K562 (cell line): ENCODE results near the gene FRMD4A. TPM values are rescaled to one million over a fixed set of nuclear protein-coding genes. Genes with fewer than 3 reads are reported as not detected.
A peak's percentile ranks its signal among the peaks of the same experiment; 100 is the strongest.

ENCODE experiments used
- BCL6 ChIP-seq: fragments of 250-450 bp; sonication (Bioruptor Pico); IDR thresholded peaks from 2 replicates; pipeline ENCODE4 v1.4.0; 2020
- CC2D1A ChIP-seq: fragments of 450-650 bp; IDR thresholded peaks from 2 replicates; pipeline ENCODE4 v1.6.1; 2017; ENCODE audit warnings: mild to moderate bottlenecking
- FUS ChIP-seq: fragments of 200-400 bp; formaldehyde crosslinking; optimal IDR thresholded peaks from 2 replicates; pipeline ENCODE3; 2017; ENCODE audit warnings: low read depth, low read length
- ID3 ChIP-seq, 2 experiments: fragments of 250-450 bp in 1 of 2; fragments of 450-650 bp in 1 of 2; sonication (Bioruptor Pico) in 1 of 2; IDR thresholded peaks; 2 replicates each; pipeline versions ENCODE4 v1.6.1 to v1.8.0; 2016 to 2021; ENCODE audit warnings: mild to moderate bottlenecking in 2 of 2, moderate library complexity in 2 of 2, missing compliant biosample characterization in 1 of 2, missing genetic modification characterization in 1 of 2
- KLF16 ChIP-seq: IDR thresholded peaks from 2 replicates; pipeline ENCODE4 v1.6.1; 2016; ENCODE audit warnings: antibody characterized with exemption
- NR0B1 ChIP-seq: fragments of 450-650 bp; IDR thresholded peaks from one replicate; pipeline ENCODE4 v1.6.1; 2018; ENCODE audit warnings: mild to moderate bottlenecking, moderate library complexity; ENCODE audit not compliant: partially characterized antibody
- POLR2G ChIP-seq: fragments of 200-400 bp; formaldehyde crosslinking; IDR thresholded peaks from 2 replicates; pipeline ENCODE4 v1.6.1; 2017; ENCODE audit warnings: low read depth, mild to moderate bottlenecking, antibody characterized with exemption, low read length, moderate library complexity
- RFX1 ChIP-seq: fragments of 450-650 bp; IDR thresholded peaks from 2 replicates; pipeline ENCODE4 v1.6.1; 2016; ENCODE audit warnings: mild to moderate bottlenecking, moderate library complexity
- SMAD2 ChIP-seq: fragments of 150-350 bp; IDR thresholded peaks from 2 replicates; pipeline ENCODE4 v1.6.1; 2014; ENCODE audit warnings: low read depth, mild to moderate bottlenecking, low read length
- SRF ChIP-seq, 2 experiments: fragments of 250-450, 450-650 bp in 1 of 2; sonication (Bioruptor Pico) in 1 of 2; sonication (generic) in 1 of 2; formaldehyde crosslinking; IDR thresholded peaks; 2 replicates each; pipeline versions ENCODE4 v1.5.0 to v1.5.1; 2020 to 2022; ENCODE audit warnings: mild to moderate bottlenecking in 1 of 2, missing genetic modification reagents in 1 of 2
- TBP ChIP-seq: optimal IDR thresholded peaks from 2 replicates; pipeline ENCODE3; 2011; ENCODE audit warnings: low read depth, low read length, improper control_type of control experiment
- polyA plus RNA-seq, 8 experiments: library from polyadenylated mRNA; depleted of rRNA in 4 of 8; stranded (reverse) in 5 of 8; unstranded in 3 of 8; fragments of >200 nt; fragmentation: Nextera tagmentation in 2 of 8; fragmentation: Illumina TruSeq in 1 of 8; extraction: Ambion mirVana in 2 of 8; extraction: Trizol in 1 of 8; gene quantifications; 2 replicates each; pipeline versions ENCODE4 v1.2.1 to v1.2.3, GENCODE V29; 2011 to 2014; ENCODE audit warnings: inconsistent platforms in 1 of 8, missing spikeins in 1 of 8
- total RNA-seq, 7 experiments: library from RNA; depleted of rRNA in 6 of 7; stranded (reverse); fragments of >200 nt in 6 of 7; fragmentation: Illumina TruSeq in 2 of 7; extraction: Trizol in 2 of 7; gene quantifications; 2 replicates each; pipeline versions ENCODE4 v1.2.1 to v1.2.3, GENCODE V29; 2011 to 2021; ENCODE audit warnings: low replicate concordance in 1 of 7
- TF ChIP-seq, protein P1 (sequence below): IDR thresholded peaks from 2 replicates; pipeline ENCODE4 v1.6.1; 2012; ENCODE audit warnings: low read depth, low read length, improper control_type of control experiment, borderline replicate concordance
- TF ChIP-seq, protein P2 (sequence below), 3 experiments: IDR thresholded peaks in 2 of 3; conservative IDR thresholded peaks in 1 of 3; 2 replicates each; pipeline ENCODE4 v1.5.1; 2011 to 2012; ENCODE audit warnings: low read length in 3 of 3, mild to moderate bottlenecking in 3 of 3, control low read depth in 2 of 3, improper control_type of control experiment in 1 of 3, inconsistent platforms in 1 of 3, low read depth in 1 of 3, mixed read lengths in 1 of 3, moderate library complexity in 1 of 3; ENCODE audit not compliant: insufficient read depth in 2 of 3

FRMD4A gene
- total and polyA plus RNA-seq, 9 of the 15 experiments (the other 6 are each of a cell fraction or from before 2014, with no cell fraction given), result 0.80 to 5.2 (median 3.0) TPM

GRCh38 chr10:13659887-13660550, 670.7 kb downstream of the FRMD4A start (continued):
- TF ChIP-seq TBP (no peak), BCL6 (CRISPR knock-in tag) (no peak), ID3 (CRISPR knock-in tag; IDR thresholded peaks at IDR 0.05) (no peak), ID3 (tag; IDR thresholded peaks at IDR 0.05) (no peak), SRF (CRISPR knock-in tag; IDR thresholded peaks at IDR 0.05) (no peak), NR0B1 (no peak), POLR2G (no peak), RFX1 (no peak), KLF16 (no peak), FUS (no peak), CC2D1A (peak; percentile 64; the same call in 1 of the 2 replicates), SMAD2 (no peak)
- TF ChIP-seq, protein P1, sequence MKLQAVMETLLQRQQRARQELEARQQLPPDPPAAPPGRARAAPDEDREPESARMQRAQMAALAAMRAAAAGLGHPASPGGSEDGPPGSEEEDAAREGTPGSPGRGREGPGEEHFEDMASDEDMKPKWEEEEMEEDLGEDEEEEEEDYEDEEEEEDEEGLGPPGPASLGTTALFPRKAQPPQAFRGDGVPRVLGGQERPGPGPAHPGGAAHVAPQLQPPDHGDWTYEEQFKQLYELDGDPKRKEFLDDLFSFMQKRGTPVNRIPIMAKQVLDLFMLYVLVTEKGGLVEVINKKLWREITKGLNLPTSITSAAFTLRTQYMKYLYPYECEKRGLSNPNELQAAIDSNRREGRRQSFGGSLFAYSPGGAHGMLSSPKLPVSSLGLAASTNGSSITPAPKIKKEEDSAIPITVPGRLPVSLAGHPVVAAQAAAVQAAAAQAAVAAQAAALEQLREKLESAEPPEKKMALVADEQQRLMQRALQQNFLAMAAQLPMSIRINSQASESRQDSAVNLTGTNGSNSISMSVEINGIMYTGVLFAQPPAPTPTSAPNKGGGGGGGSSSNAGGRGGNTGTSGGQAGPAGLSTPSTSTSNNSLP, result no peak
- TF ChIP-seq, protein P2, sequence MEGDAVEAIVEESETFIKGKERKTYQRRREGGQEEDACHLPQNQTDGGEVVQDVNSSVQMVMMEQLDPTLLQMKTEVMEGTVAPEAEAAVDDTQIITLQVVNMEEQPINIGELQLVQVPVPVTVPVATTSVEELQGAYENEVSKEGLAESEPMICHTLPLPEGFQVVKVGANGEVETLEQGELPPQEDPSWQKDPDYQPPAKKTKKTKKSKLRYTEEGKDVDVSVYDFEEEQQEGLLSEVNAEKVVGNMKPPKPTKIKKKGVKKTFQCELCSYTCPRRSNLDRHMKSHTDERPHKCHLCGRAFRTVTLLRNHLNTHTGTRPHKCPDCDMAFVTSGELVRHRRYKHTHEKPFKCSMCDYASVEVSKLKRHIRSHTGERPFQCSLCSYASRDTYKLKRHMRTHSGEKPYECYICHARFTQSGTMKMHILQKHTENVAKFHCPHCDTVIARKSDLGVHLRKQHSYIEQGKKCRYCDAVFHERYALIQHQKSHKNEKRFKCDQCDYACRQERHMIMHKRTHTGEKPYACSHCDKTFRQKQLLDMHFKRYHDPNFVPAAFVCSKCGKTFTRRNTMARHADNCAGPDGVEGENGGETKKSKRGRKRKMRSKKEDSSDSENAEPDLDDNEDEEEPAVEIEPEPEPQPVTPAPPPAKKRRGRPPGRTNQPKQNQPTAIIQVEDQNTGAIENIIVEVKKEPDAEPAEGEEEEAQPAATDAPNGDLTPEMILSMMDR (IDR thresholded peaks at IDR 0.05 in 2 of 3, conservative IDR thresholded peaks at IDR 0.05 in 1 of 3; ENCODE audit: insufficient read depth in 2 of 3, low read depth in 1 of 3, low read length in 3 of 3), result peak; percentile 90 to 91 (median 91)
